HepG2 (cell line): Measurements from ENCODE around the gene GIPC2. TPM values are rescaled to one million over a fixed set of nuclear protein-coding genes. Genes with fewer than 3 reads are reported as not detected.
A peak's percentile ranks its signal among the peaks of the same experiment; 100 is the strongest.

Source experiments
- ATAC-seq: fragments of 200-7000 bp; cut with Tn5 transposase; 3 replicates; pipeline ENCODE4 v1.9.1; 2020; ENCODE audit warnings: mild to moderate bottlenecking, moderate library complexity
- BruUV-seq: library from RNA; stranded (reverse); fragments of 400-500 nt; replicated peaks from 2 replicates; lab custom pipeline; 2021; lab: Mats Ljungman, UMichigan
- CTCF ChIA-PET: fragments of 300-600 bp; formaldehyde crosslinking; extraction: SDS; loops from one replicate; lab custom pipeline; 2021; ENCODE audit warnings: low total read pairs, inconsistent platforms, low intra/inter-chr PET ratio; lab: Yijun Ruan, JAX
- POLR2A ChIA-PET: fragments of 350-600 bp; sonication (Branson Sonifier 250); formaldehyde crosslinking; loops from one replicate; lab custom pipeline; 2020; ENCODE audit warnings: antibody characterized with exemption, inconsistent platforms; lab: Yijun Ruan, JAX
- DNase-seq: peaks from one replicate; pipeline ENCODE4 v3.0.0-alpha.2; 2015; ENCODE audit warnings: low spot score
- FAIRE-seq: peaks from 3 replicates; lab custom pipeline; 2011; peaks lifted over from hg19 to GRCh38; lab: Jason Lieb, UNC
- H2AFZ ChIP-seq: one replicate; pipeline ENCODE4 v1.6.1; 2011; ENCODE audit warnings: low read length, inconsistent platforms
- H3K27ac ChIP-seq: fragments of 300-600 bp; 3 replicates; pipeline ENCODE4 v1.8.0; 2011; ENCODE audit warnings: mixed run types, mild to moderate bottlenecking, mixed read lengths, low read length, inconsistent platforms; ENCODE audit not compliant: insufficient read depth; ENCODE audit errors: extremely low read length
- H3K27me3 ChIP-seq, 2 experiments: fragments of 200-600 bp in 1 of 2; 2 replicates in 1 of 2; 3 replicates in 1 of 2; pipeline versions ENCODE4 v1.6.0 to v1.8.0; 2011; ENCODE audit warnings: low read length in 2 of 2, mild to moderate bottlenecking in 2 of 2, moderate library complexity in 2 of 2, inconsistent platforms in 1 of 2; ENCODE audit not compliant: insufficient read depth in 2 of 2, control insufficient read depth in 1 of 2
- H3K36me3 ChIP-seq, 2 experiments: fragments of 200-600 bp in 1 of 2; replicated peaks in 1 of 2; 2 replicates in 1 of 2; 3 replicates in 1 of 2; pipeline versions ENCODE4 v1.5.1 to v1.8.0; 2011; ENCODE audit warnings: low read length in 2 of 2, inconsistent platforms in 1 of 2; ENCODE audit not compliant: insufficient read depth in 2 of 2, control insufficient read depth in 1 of 2
- H3K4me1 ChIP-seq: 2 replicates; pipeline ENCODE4 v1.5.1; 2012; ENCODE audit warnings: low read length, inconsistent platforms; ENCODE audit not compliant: insufficient read depth
- H3K4me2 ChIP-seq: 2 replicates; pipeline ENCODE4 v1.6.0; 2011; ENCODE audit warnings: low read depth, low read length, inconsistent platforms
- H3K4me3 ChIP-seq, 3 experiments: fragments of 200-600 bp in 1 of 3; sonication (generic), shearing (Covaris generic) in 1 of 3; replicated peaks in 1 of 3; 2 replicates each; pipeline ENCODE4 v1.5.1; 2011 to 2016; ENCODE audit warnings: low read length in 3 of 3, inconsistent platforms in 2 of 3, low read depth in 2 of 3, mild to moderate bottlenecking in 2 of 3, control low read depth in 1 of 3, mixed read lengths in 1 of 3; ENCODE audit not compliant: insufficient read depth in 1 of 3
- H3K79me2 ChIP-seq: one replicate; pipeline ENCODE4 v1.6.1; 2011; ENCODE audit warnings: low read length, inconsistent platforms; ENCODE audit not compliant: insufficient read depth
- H3K9ac ChIP-seq: 2 replicates; pipeline ENCODE4 v1.6.0; 2011; ENCODE audit warnings: mild to moderate bottlenecking, low read depth, low read length, inconsistent platforms; ENCODE audit not compliant: insufficient read depth
- H3K9me3 ChIP-seq: 2 replicates; pipeline ENCODE4 v1.5.1; 2012; ENCODE audit warnings: mild to moderate bottlenecking, low read length
- H4K20me1 ChIP-seq: 2 replicates; pipeline ENCODE4 v1.6.0; 2011; ENCODE audit warnings: inconsistent platforms, mild to moderate bottlenecking, low read length, moderate library complexity; ENCODE audit not compliant: insufficient read depth
- IRX3 ChIP-seq: sonication (generic); formaldehyde crosslinking; IDR thresholded peaks from 2 replicates; pipeline ENCODE4 v1.8.1; 2023; ENCODE audit warnings: mild to moderate bottlenecking, low read depth, missing genetic modification reagents, borderline replicate concordance
- NR2F6 ChIP-seq, 2 experiments: IDR thresholded peaks; 2 replicates each; pipeline ENCODE4 v1.6.1; 2016; ENCODE audit warnings: antibody characterized with exemption in 1 of 2, mild to moderate bottlenecking in 1 of 2
- ZFP90 ChIP-seq: sonication (generic); formaldehyde crosslinking; IDR thresholded peaks from 2 replicates; pipeline ENCODE4 v1.8.0; 2022; ENCODE audit warnings: missing genetic modification reagents, mild to moderate bottlenecking, inconsistent platforms, borderline replicate concordance
- ZNF296 ChIP-seq: sonication (generic); formaldehyde crosslinking; conservative IDR thresholded peaks from 2 replicates; pipeline ENCODE4 v1.5.0; 2020; ENCODE audit warnings: mild to moderate bottlenecking, missing genetic modification reagents
- ZNF816 ChIP-seq: sonication (generic); formaldehyde crosslinking; IDR thresholded peaks from 2 replicates; pipeline ENCODE4 v1.8.0; 2022; ENCODE audit warnings: missing genetic modification reagents, mild to moderate bottlenecking, borderline replicate concordance
- WGBS: methylation state at CpG from one replicate; pipeline ENCODE4 v1.1.6; 2017; ENCODE audit warnings: low lambda C conversion rate; 5-methylcytosine and 5-hydroxymethylcytosine counted together
- in situ Hi-C: cut with HindIII; loops from 2 replicates; pipeline ENCODE4 v1.10.0; 2017; ENCODE audit warnings: low pct_unique_long_range_greater_than_20kb; ENCODE audit not compliant: extremely low pct_ligation_motif_present
- intact Hi-C: fragments of 100-400 bp; cut with micrococcal nuclease; formaldehyde crosslinking; loops from one replicate; pipeline ENCODE4 v1.10.0; 2022; ENCODE audit not compliant: unreplicated experiment
- polyA plus RNA-seq, 8 experiments: library from polyadenylated mRNA; depleted of rRNA in 3 of 8; stranded (reverse) in 7 of 8; unstranded in 1 of 8; fragments of >200 nt; fragmentation: Illumina TruSeq in 4 of 8; extraction: Trizol in 4 of 8; gene quantifications; 2 replicates each; pipeline versions ENCODE4 v1.2.1 to v1.2.3, GENCODE V29; 2011 to 2016; ENCODE audit warnings: low read depth in 4 of 8, missing spikeins in 1 of 8, mixed read lengths in 1 of 8; ENCODE audit not compliant: insufficient read depth in 1 of 8
- total RNA-seq, 5 experiments: library from RNA; depleted of rRNA; stranded (reverse); fragments of >200 nt; fragmentation: Illumina TruSeq; extraction: Trizol; gene quantifications; 2 replicates each; pipeline ENCODE4 v1.2.3, GENCODE V29; 2016; ENCODE audit warnings: low read depth in 1 of 5
- TF ChIP-seq, protein P1 (sequence below): sonication (generic); formaldehyde crosslinking; IDR thresholded peaks from 2 replicates; pipeline ENCODE4 v1.4.0; 2020; ENCODE audit warnings: missing genetic modification reagents, mild to moderate bottlenecking, borderline replicate concordance
- TF ChIP-seq, protein P2 (sequence below): sonication (generic); formaldehyde crosslinking; IDR thresholded peaks from 2 replicates; pipeline ENCODE4 v1.8.0; 2022; ENCODE audit warnings: low read depth, missing genetic modification reagents

GIPC2 gene
- total and polyA plus RNA-seq, 2 of the 13 experiments (the other 11 are each of a cell fraction or from before 2014, with no cell fraction given), result 6.1 to 21.6 TPM

DNA sequence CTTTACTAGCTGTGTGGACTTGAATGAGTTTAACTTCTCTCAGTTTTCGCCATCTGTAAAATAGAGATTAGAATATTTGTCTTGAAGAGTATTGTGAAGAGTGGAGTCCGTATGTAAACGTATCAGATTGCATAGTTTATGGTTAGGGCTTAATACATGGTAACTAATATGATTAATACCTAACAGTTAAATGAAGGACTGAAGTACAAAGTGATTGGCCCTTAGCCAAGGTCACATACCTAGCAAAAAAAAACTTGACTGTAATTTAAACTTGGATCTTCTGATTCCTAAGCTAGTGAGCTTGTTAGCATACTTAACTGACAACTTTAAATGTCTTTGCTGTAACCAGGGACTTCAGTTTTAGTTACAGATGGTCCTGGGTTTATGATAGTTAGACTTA is 1.9 kb downstream of the GIPC2 start:
- Histone ChIP-seq H3K4me1 (peaks cover 52% of the 10 kb centered on the region), H3K4me2 (peak overlapping the region; percentile 88), H3K36me3 (no peaks in the 10 kb centered on the region), H2AFZ (no peak overlapping the region), H4K20me1 (no peaks in the 10 kb centered on the region), H3K27me3 (no peaks in the 10 kb centered on the region; a peak in 1 of 5 replicates), H3K27ac (peak overlapping the region; percentile 86), H3K4me3 (peak overlapping the region; percentile 79 to 96 (median 90); a peak in 5 of 6 replicates), H3K79me2 (peaks cover 50% of the 10 kb centered on the region), H3K9me3 (no peaks in the 10 kb centered on the region), H3K9ac (peak overlapping the region; percentile 80)
- intact Hi-C loops, result loop anchor here (5.0 kb wide), 1 partner anchor 65 kb away; no protein-coding TSS in a partner anchor
- DNase-seq, result no peak
- ChIA-PET POLR2A (interaction anchor here (1.2 to 5.1 kb wide), 3 partner anchors 43 to 364 kb away, joined by 4 to 56 read pairs (median 12); partner anchors contain the start of genes DNAJB4 and FUBP1), CTCF (no interaction called here)
- FAIRE-seq, result peak; percentile 70
- TF ChIP-seq ZNF296 (CRISPR knock-in tag), result no peak
- peak; percentile 18; the same call in 1 of the 2 replicates for TF ChIP-seq NR2F6 (IDR thresholded peaks at IDR 0.05)
- no peak for TF ChIP-seq NR2F6 (CRISPR knock-in tag; IDR thresholded peaks at IDR 0.05)
- TF ChIP-seq IRX3, result no peak
- no peak for TF ChIP-seq ZNF816
- TF ChIP-seq, protein P1, sequence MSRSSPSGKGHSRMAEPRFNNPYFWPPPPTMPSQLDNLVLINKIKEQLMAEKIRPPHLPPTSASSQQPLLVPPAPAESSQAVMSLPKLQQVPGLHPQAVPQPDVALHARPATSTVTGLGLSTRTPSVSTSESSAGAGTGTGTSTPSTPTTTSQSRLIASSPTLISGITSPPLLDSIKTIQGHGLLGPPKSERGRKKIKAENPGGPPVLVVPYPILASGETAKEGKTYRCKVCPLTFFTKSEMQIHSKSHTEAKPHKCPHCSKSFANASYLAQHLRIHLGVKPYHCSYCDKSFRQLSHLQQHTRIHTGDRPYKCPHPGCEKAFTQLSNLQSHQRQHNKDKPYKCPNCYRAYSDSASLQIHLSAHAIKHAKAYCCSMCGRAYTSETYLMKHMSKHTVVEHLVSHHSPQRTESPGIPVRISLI (CRISPR knock-in tag), result peak; percentile 63; the same call in 1 of the 2 replicates
- no peak for TF ChIP-seq ZFP90 (CRISPR knock-in tag)
- TF ChIP-seq, protein P2, sequence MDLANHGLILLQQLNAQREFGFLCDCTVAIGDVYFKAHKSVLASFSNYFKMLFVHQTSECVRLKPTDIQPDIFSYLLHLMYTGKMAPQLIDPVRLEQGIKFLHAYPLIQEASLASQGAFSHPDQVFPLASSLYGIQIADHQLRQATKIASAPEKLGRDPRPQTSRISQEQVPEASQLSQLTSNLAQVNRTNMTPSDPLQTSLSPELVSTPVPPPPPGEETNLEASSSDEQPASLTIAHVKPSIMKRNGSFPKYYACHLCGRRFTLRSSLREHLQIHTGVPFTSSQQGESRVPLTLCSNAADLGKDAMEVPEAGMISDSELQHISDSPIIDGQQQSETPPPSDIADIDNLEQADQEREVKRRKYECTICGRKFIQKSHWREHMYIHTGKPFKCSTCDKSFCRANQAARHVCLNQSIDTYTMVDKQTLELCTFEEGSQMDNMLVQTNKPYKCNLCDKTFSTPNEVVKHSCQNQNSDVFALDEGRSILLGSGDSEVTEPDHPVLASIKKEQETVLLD (CRISPR knock-in tag), result no peak
- WGBS, result 35% methylated on average over 3 of the region's 3 CpGs
- in situ Hi-C loops, result no loop called here
- no TSS peak for BruUV-seq
- ATAC-seq, result no peak
